ENCODE measurements around the gene TMEM240.

GRCh38 chr1:1547476-1547875, 7.1 kb upstream of the TMEM240 start:
- no peak for TF ChIP-seq YY1 (IDR thresholded peaks at IDR 0.05; ENCODE audit: low read depth)
- no peak for TF ChIP-seq USF1 (IDR thresholded peaks at IDR 0.05)
- TF ChIP-seq CEBPB (IDR thresholded peaks at IDR 0.05) = no peak
- no peak for TF ChIP-seq NFIC (IDR thresholded peaks at IDR 0.05)
- TF ChIP-seq REST (IDR thresholded peaks at IDR 0.05; ENCODE audit: low read depth) = no peak
- TF ChIP-seq FOXM1 (IDR thresholded peaks at IDR 0.05; ENCODE audit: borderline replicate concordance, low read depth) = no peak
- no peak for TF ChIP-seq EP300 (IDR thresholded peaks at IDR 0.05; ENCODE audit: borderline replicate concordance)
- no peak for TF ChIP-seq ZBTB7A (IDR thresholded peaks at IDR 0.05; ENCODE audit: low read depth)
- TF ChIP-seq TEAD4 (IDR thresholded peaks at IDR 0.05) = no peak
